ENCODE results near the gene C12orf75. TPM values are rescaled to one million over a fixed set of nuclear protein-coding genes. Genes with fewer than 3 reads are reported as not detected.

Gene C12orf75
- total RNA-seq, 3 donors from 2014 or later: 47.4 to 119 (median 81.7) TPM

GRCh38 chr12:105393587-105393986 is 63.1 kb downstream of the C12orf75 start:
- no peak for ATAC-seq
- no peak for DNase-seq
- Histone ChIP-seq H3K4me1 (ENCODE audit: low read depth) (no peaks in the 10 kb centered on the region), H3K36me3 (ENCODE audit: low read depth) (no peaks in the 10 kb centered on the region), H3K9me3 (no peaks in the 10 kb centered on the region), H3K4me3 (no peak overlapping the region)
- no peak for TF ChIP-seq CTCF (IDR thresholded peaks at IDR 0.05)
- intact Hi-C loops (cut with DNase I, micrococcal nuclease): no loop called here

DNA sequence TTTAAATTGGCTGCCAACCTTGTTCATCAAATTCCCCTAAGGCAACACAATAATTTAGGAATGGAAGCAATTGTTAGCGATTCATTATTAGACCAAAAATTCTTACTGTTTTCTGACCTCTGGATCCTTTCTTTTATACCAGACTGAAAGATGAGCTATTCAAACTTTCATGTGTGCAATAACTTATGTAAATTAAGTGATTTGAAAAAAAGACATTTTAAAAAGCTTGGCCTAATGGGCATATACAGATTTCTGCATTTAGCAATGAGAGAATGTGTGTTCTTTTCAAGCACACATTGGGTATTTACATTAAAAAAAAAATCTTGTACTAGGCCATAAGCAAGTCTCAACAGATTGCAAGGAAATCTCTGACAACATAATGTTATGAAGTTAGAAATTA is 65.5 kb downstream of the C12orf75 start:
- no peak for ATAC-seq
- no peak for TF ChIP-seq CTCF (IDR thresholded peaks at IDR 0.05)
- no peak for DNase-seq
- Histone ChIP-seq H3K4me3 (no peak overlapping the region), H3K36me3 (ENCODE audit: low read depth) (no peaks in the 10 kb centered on the region), H3K4me1 (ENCODE audit: low read depth) (no peaks in the 10 kb centered on the region), H3K9me3 (no peaks in the 10 kb centered on the region)
- intact Hi-C loops (cut with DNase I, micrococcal nuclease): no loop called here

- Histone ChIP-seq H3K9me3 (no peaks in the 10 kb centered on the region), H3K4me3 (no peak overlapping the region), H3K36me3 (ENCODE audit: low read depth) (no peaks in the 10 kb centered on the region), H3K4me1 (ENCODE audit: low read depth) (no peaks in the 10 kb centered on the region)
- no peak for DNase-seq
- TF ChIP-seq CTCF (IDR thresholded peaks at IDR 0.05): no peak
- no peak for ATAC-seq
- intact Hi-C loops (cut with DNase I, micrococcal nuclease): no loop called here
Measured at GRCh38 chr12:105396983-105397382, 66.5 kb downstream of the C12orf75 start.

GRCh38 chr12:105398930-105399329 is 68.4 kb downstream of the C12orf75 start:
- ATAC-seq: no peak
- intact Hi-C loops (cut with DNase I, micrococcal nuclease): no loop called here
- H3K9me3 ChIP-seq: no peaks in the 10 kb centered on the region

GRCh38 chr12:105399428-105400081 is 69.1 kb downstream of the C12orf75 start:
- Histone ChIP-seq H3K4me1 (ENCODE audit: low read depth) (no peaks in the 10 kb centered on the region), H3K9me3 (no peaks in the 10 kb centered on the region), H3K36me3 (ENCODE audit: low read depth) (no peaks in the 10 kb centered on the region), H3K4me3 (no peak overlapping the region)
- intact Hi-C loops (cut with DNase I, micrococcal nuclease): no loop called here
- ATAC-seq: peak; percentile 90
- no peak for TF ChIP-seq CTCF (IDR thresholded peaks at IDR 0.05)
- DNase-seq: peak in 2 of 3 donors; percentile 33 to 45

More at GRCh38 chr12:105398930-105399329, 68.4 kb downstream of the C12orf75 start:
- TF ChIP-seq CTCF (IDR thresholded peaks at IDR 0.05): no peak
- Histone ChIP-seq H3K4me1 (ENCODE audit: low read depth) (no peaks in the 10 kb centered on the region), H3K4me3 (no peak overlapping the region), H3K36me3 (ENCODE audit: low read depth) (no peaks in the 10 kb centered on the region)
- DNase-seq: no peak

DNA sequence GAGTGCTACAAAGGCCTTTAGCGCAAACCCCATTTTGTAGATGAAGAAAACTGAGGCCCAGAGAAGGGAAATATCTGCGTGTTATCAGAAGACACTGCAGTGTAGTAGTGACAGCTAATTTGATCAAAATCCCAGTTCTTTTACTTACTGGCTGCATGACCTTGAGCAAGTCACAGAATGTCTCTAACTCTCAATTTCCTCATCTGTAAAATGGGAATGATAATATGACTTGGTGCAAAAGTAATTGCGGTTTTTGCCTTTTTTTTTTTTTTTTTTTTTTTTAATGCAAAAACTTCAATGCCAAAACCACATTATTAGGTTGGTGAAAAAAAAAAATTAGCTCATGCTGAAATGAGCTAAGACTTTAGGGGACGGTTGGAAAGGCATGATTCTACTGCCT is 69.7 kb downstream of the C12orf75 start:
- DNase-seq (no peak), ATAC-seq (no peak)
- intact Hi-C loops (cut with DNase I, micrococcal nuclease): no loop called here
- H3K36me3 ChIP-seq (ENCODE audit: low read depth): no peaks in the 10 kb centered on the region
- H3K4me3 ChIP-seq: no peak overlapping the region
- H3K9me3 ChIP-seq: no peaks in the 10 kb centered on the region
- no peaks in the 10 kb centered on the region for H3K4me1 ChIP-seq (ENCODE audit: low read depth)
- no peak for TF ChIP-seq CTCF (IDR thresholded peaks at IDR 0.05)

Data from mucosa of descending colon (tissue), 3 donors.